Head of caudate nucleus (tissue), 42 donors: ENCODE measurements around the gene GIMAP7.
"Not testable (repeated sequence)": the region's sequence is repeated elsewhere in the genome, so short reads cannot be mapped to it uniquely, and the experiment has no call there.

Experiments
- DNase-seq, 42 donors: peaks; one replicate each; pipeline versions ENCODE4 v3.0.0 to v3.0.0-alpha.2; 2020 to 2021; ENCODE audit warnings: mixed read lengths in 7 of 42
- intact Hi-C: fragments of 100-400 bp; cut with DNase I; formaldehyde crosslinking; loops from one replicate; pipeline ENCODE4 v1.15.0; 2022

Gene GIMAP7

GRCh38 chr7:150503581-150503980, 11.1 kb upstream of the GIMAP7 start:
- intact Hi-C loops = no loop called here
- no peak for DNase-seq

GRCh38 chr7:150507947-150508602, 6.6 kb upstream of the GIMAP7 start:
- intact Hi-C loops = no loop called here
- DNase-seq = no peak

- intact Hi-C loops = no loop called here
- DNase-seq = no peak
These were observed 3.6 kb upstream of the GIMAP7 start for GRCh38 chr7:150511048-150511447.

GRCh38 chr7:150513758-150514157, 914 bp upstream of the GIMAP7 start:
- DNase-seq = no peak
- intact Hi-C loops = no loop called here

GRCh38 chr7:150515248-150516147, 826 bp downstream of the GIMAP7 start:
- DNase-seq = no peak
- intact Hi-C loops = no loop called here

- intact Hi-C loops = no loop called here
- no peak for DNase-seq
These were observed 2.5 kb downstream of the GIMAP7 start for GRCh38 chr7:150516956-150517745.

GRCh38 chr7:150519310-150519709, 4.6 kb downstream of the GIMAP7 start:
- intact Hi-C loops = no loop called here
- DNase-seq = no peak

GRCh38 chr7:150520145-150520544, 5.5 kb downstream of the GIMAP7 start:
- no peak for DNase-seq
- intact Hi-C loops = no loop called here

GRCh38 chr7:150522931-150523330, 8.3 kb downstream of the GIMAP7 start:
- intact Hi-C loops, DNase-seq: not testable (repeated sequence)

- no peak for DNase-seq
- intact Hi-C loops = no loop called here
These were observed 9.3 kb downstream of the GIMAP7 start for GRCh38 chr7:150524018-150524417.

- intact Hi-C loops = no loop called here
These were observed 17.0 kb downstream of the GIMAP7 start for GRCh38 chr7:150531704-150532103.

GRCh38 chr7:150538259-150538658, 23.6 kb downstream of the GIMAP7 start:
- intact Hi-C loops = no loop called here
- no peak for DNase-seq

More at GRCh38 chr7:150531704-150532103, 17.0 kb downstream of the GIMAP7 start:
- no peak for DNase-seq

- no peak for DNase-seq
- intact Hi-C loops = no loop called here
These were observed 38.5 kb downstream of the GIMAP7 start for GRCh38 chr7:150553163-150553562.

- intact Hi-C loops = no loop called here
- no peak for DNase-seq
These were observed 42.0 kb downstream of the GIMAP7 start for GRCh38 chr7:150556521-150557138.

- intact Hi-C loops = no loop called here
- DNase-seq = peak in 1 of 42 donors; percentile 4
These were observed 45.8 kb downstream of the GIMAP7 start for GRCh38 chr7:150560486-150560885.

- intact Hi-C loops = no loop called here
- DNase-seq = no peak
These were observed 48.2 kb downstream of the GIMAP7 start for GRCh38 chr7:150562919-150563318.

GRCh38 chr7:150564006-150564405, 49.3 kb downstream of the GIMAP7 start:
- DNase-seq = no peak
- intact Hi-C loops = no loop called here

- intact Hi-C loops = no loop called here
- no peak for DNase-seq
These were observed 49.9 kb downstream of the GIMAP7 start for GRCh38 chr7:150564566-150564965.

GRCh38 chr7:150565239-150565638, 50.6 kb downstream of the GIMAP7 start:
- DNase-seq = no peak
- intact Hi-C loops = no loop called here
